Sigmoid colon (tissue), 7 donors: ENCODE measurements around the gene UBALD1. TPM values are rescaled to one million over a fixed set of nuclear protein-coding genes. Genes with fewer than 3 reads are reported as not detected.
A peak's percentile ranks its signal among the peaks of the same experiment; 100 is the strongest.

Experiments
- DNase-seq: peaks from one replicate; pipeline ENCODE4 v3.0.0-alpha.2; 2019
- H3K27ac ChIP-seq, 4 donors: fragments of 200-600 bp; sonication (generic); one replicate each; pipeline ENCODE4 v1.5.1; 2016 to 2019; ENCODE audit warnings: mild to moderate bottlenecking in 1 of 4
- H3K27me3 ChIP-seq, 3 donors: fragments of 200-600 bp; sonication (generic); one replicate each; pipeline ENCODE4 v1.5.1; 2019; ENCODE audit warnings: mild to moderate bottlenecking in 1 of 3
- H3K36me3 ChIP-seq, 4 donors: fragments of 200-600 bp; sonication (generic); one replicate each; pipeline ENCODE4 v1.5.1; 2016 to 2019
- H3K4me1 ChIP-seq, 4 donors: fragments of 200-600 bp; sonication (generic); one replicate each; pipeline ENCODE4 v1.5.1; 2017 to 2019
- H3K4me3 ChIP-seq, 4 donors: fragments of 200-600 bp; sonication (generic); one replicate each; pipeline ENCODE4 v1.5.1; 2017 to 2019; ENCODE audit warnings: mild to moderate bottlenecking in 2 of 4, moderate library complexity in 1 of 4
- H3K9me3 ChIP-seq, 4 donors: fragments of 200-600 bp in 3 of 4; sonication (generic) in 3 of 4; one replicate each; pipeline versions ENCODE4 v1.5.1 to v1.6.1; 2013 to 2019
- EP300 ChIP-seq, 4 donors: sonication (generic); formaldehyde crosslinking; IDR thresholded peaks; one replicate each; pipeline ENCODE4 v1.6.1; 2017; ENCODE audit warnings: antibody characterized with exemption in 4 of 4
- POLR2A ChIP-seq, 2 donors: fragments of 450-650 bp; IDR thresholded peaks; one replicate each; pipeline ENCODE4 v1.6.1; 2016; ENCODE audit warnings: antibody characterized with exemption in 2 of 2, mild to moderate bottlenecking in 2 of 2, moderate library complexity in 2 of 2
- POLR2AphosphoS5 ChIP-seq, 4 donors: sonication (generic); formaldehyde crosslinking; IDR thresholded peaks; one replicate each; pipeline ENCODE4 v1.6.1; 2017; ENCODE audit warnings: antibody characterized with exemption in 4 of 4
- WGBS, 2 donors: extraction: QIAGEN DNeasy Blood & Tissue Kit; methylation state at CpG; one replicate each; pipeline ENCODE4 v1.1.7; 2013; 5-methylcytosine and 5-hydroxymethylcytosine counted together
- intact Hi-C: fragments of 100-400 bp; cut with DNase I; formaldehyde crosslinking; loops from one replicate; pipeline ENCODE4 v1.15.1; 2023
- polyA plus RNA-seq, 3 donors: library from polyadenylated mRNA; stranded (reverse); fragments of 200-250 nt; gene quantifications; one replicate each; pipeline ENCODE4 v1.2.3, GENCODE V29; 2013
- total RNA-seq, 4 donors: library from RNA; depleted of rRNA; stranded (reverse); fragments of >200 nt; gene quantifications; one replicate each; pipeline ENCODE4 v1.1.0, GENCODE V29; 2016
- TF ChIP-seq, protein P1 (sequence below), 4 experiments: fragments of 450-650 bp in 3 of 4; fragments of 200-600 bp in 1 of 4; IDR thresholded peaks; one replicate each; pipeline ENCODE4 v1.5.1; 2016 to 2019; ENCODE audit warnings: antibody characterized with exemption in 4 of 4, mild to moderate bottlenecking in 3 of 4, moderate library complexity in 2 of 4
- donor health status: healthy with polysubstance abuse.
- donor health status: Bipolar disorder and iron deficiency.
- donor health status: healthy.

The UBALD1 gene
- total and polyA plus RNA-seq, 7 donors, result 7.6 to 22.9 (median 12.6) TPM

DNA sequence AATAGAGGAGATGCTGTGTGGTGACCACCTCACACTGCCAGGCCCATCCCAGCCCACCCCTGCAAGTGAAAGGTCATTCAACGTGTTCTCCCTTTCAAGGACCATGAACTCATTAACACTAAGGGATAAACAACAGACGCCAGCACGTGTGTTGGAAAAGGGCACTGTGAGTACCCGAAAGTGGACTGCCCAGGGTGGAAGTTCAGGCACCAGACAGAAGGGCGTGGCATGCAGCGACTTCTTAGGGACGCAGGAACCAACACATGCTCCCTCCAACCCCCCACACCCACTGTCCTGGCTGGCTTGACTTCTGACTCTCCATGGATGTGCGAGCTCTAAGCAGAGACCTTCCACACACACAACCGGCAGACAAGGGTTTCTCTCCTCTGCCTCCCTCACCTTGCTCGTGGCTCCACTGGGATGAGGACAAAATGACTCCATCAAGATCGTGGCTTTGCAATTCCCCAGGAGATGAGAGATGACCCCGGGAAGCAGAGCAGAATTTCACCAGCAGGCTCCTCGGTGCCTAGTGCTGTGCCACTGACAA, 11.0 kb downstream of the UBALD1 start:
- WGBS, 2 donors, result 29 to 69% methylated on average over 13 of the region's 13 CpGs
- H3K27me3 ChIP-seq, result peaks cover 0 to 18% (median 0%) of the 10 kb centered on the region in 3 donors
- H3K9me3 ChIP-seq, result no peaks in the 10 kb centered on the region
- no peak overlapping the region for H3K4me3 ChIP-seq
- no peak for DNase-seq
- peaks cover 0 to 34% (median 16%) of the 10 kb centered on the region in 4 donors for H3K4me1 ChIP-seq
- H3K36me3 ChIP-seq, result peaks cover 3 to 17% (median 6%) of the 10 kb centered on the region in 4 donors
- H3K27ac ChIP-seq, result no peak overlapping the region
- no peak for TF ChIP-seq POLR2A (IDR thresholded peaks at IDR 0.05)
- TF ChIP-seq POLR2AphosphoS5 (IDR thresholded peaks at IDR 0.05), result peak in 1 of 4 donors; percentile 9
- intact Hi-C loops, result no loop called here

DNA sequence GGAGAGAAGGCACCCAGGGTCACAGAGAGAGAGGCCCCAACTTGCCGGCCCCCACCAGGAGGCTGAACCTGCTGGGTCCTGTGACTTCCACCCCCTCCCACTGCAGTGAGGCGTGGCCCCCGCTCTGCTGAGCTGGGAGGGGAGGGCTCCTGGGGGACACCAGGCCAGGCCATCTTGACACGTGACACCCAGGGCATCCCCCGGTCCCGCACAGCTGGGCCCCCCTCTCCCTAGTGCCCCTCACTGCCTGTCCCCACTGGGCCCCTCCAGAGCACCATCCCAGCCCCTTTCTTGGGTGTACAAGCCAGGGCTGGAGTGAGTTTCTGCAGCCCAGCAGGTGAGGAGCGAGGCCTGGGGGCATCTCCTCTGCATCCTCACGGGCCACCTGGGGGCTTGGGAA, 12.4 kb downstream of the UBALD1 start:
- H3K4me1 ChIP-seq, result peaks cover 0 to 34% (median 16%) of the 10 kb centered on the region in 4 donors
- H3K27ac ChIP-seq, result no peak overlapping the region
- H3K9me3 ChIP-seq, result no peaks in the 10 kb centered on the region
- intact Hi-C loops, result no loop called here
- TF ChIP-seq, protein P1, sequence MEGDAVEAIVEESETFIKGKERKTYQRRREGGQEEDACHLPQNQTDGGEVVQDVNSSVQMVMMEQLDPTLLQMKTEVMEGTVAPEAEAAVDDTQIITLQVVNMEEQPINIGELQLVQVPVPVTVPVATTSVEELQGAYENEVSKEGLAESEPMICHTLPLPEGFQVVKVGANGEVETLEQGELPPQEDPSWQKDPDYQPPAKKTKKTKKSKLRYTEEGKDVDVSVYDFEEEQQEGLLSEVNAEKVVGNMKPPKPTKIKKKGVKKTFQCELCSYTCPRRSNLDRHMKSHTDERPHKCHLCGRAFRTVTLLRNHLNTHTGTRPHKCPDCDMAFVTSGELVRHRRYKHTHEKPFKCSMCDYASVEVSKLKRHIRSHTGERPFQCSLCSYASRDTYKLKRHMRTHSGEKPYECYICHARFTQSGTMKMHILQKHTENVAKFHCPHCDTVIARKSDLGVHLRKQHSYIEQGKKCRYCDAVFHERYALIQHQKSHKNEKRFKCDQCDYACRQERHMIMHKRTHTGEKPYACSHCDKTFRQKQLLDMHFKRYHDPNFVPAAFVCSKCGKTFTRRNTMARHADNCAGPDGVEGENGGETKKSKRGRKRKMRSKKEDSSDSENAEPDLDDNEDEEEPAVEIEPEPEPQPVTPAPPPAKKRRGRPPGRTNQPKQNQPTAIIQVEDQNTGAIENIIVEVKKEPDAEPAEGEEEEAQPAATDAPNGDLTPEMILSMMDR (IDR thresholded peaks at IDR 0.05), result no peak
- TF ChIP-seq EP300 (IDR thresholded peaks at IDR 0.05) (no peak), POLR2AphosphoS5 (IDR thresholded peaks at IDR 0.05) (no peak), POLR2A (IDR thresholded peaks at IDR 0.05) (no peak)
- peaks cover 0 to 3% (median 0%) of the 10 kb centered on the region in 4 donors for H3K36me3 ChIP-seq
- peaks cover 0 to 21% (median 0%) of the 10 kb centered on the region in 3 donors for H3K27me3 ChIP-seq
- WGBS, 2 donors, result 42 to 59% methylated on average over 8 of the region's 8 CpGs
- no peak for DNase-seq
- H3K4me3 ChIP-seq, result no peak overlapping the region

DNA sequence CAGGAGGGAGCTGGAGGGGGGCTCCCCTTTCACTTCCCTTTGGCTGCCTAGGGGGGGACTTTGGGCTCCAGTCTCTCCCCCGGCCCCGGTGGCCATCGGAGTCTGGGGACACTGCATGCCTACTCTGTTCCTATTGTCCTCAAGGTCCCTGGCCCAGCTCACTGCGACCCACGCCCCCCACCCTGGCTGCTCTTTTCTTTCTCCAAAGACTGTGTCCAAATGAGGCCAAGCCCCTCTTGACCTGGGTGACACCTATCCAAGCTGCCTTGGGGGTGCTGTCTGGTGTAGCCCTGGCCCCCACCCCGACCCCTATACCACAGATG, 12.9 kb downstream of the UBALD1 start:
- intact Hi-C loops, result no loop called here
- no peaks in the 10 kb centered on the region for H3K9me3 ChIP-seq
- H3K27ac ChIP-seq, result no peak overlapping the region
- TF ChIP-seq POLR2A (IDR thresholded peaks at IDR 0.05) (no peak), EP300 (IDR thresholded peaks at IDR 0.05) (no peak), POLR2AphosphoS5 (IDR thresholded peaks at IDR 0.05) (no peak)
- TF ChIP-seq, protein P1 (IDR thresholded peaks at IDR 0.05), result no peak
- no peaks in the 10 kb centered on the region for H3K36me3 ChIP-seq
- WGBS, 2 donors, result 71 to 80% methylated on average over 6 of the region's 6 CpGs
- no peak overlapping the region for H3K4me3 ChIP-seq
- peaks cover 0 to 21% (median 0%) of the 10 kb centered on the region in 3 donors for H3K27me3 ChIP-seq
- peaks cover 0 to 34% (median 16%) of the 10 kb centered on the region in 4 donors for H3K4me1 ChIP-seq
- no peak for DNase-seq

DNA sequence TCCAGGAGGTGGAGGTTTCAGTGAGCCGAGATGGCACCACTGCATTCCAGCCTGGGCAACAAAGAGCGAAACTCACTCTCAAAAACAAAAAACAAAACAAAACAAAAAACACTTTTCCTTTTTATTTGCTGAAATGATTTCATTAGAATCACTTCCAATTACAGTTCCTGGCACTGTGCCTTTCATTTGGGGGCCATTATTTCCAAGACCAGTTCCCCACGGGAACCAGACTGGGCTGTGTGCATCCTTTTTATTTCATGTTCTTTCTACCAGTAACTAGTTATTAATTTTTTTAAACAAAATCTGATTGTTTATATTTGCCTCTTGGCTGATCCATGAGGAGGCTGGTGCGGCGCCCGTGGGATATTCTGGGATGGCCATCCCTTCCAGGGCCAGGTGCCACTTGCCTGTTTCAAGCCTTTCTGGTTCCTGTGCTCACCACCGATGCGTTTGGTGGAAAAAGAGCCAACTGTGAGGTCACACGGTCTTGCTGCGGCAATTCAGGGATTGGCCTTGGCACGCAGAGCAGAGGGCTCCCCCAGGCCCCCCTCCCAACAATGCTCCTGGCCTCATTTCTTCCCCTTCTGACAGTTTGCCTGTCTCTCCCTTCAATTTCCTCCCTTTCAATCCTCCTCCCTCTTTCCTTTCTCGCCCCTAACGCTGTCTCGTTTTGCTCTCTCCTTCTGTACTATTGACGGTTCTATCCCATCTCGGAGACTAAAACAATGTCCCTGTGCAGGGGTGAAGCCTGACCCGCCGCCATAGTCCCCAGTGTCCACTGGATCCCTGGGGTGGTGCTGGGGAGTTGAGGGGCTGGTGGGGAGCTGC, 13.4 kb downstream of the UBALD1 start:
- Histone ChIP-seq H3K27me3 (peaks cover 0 to 21% (median 0%) of the 10 kb centered on the region in 3 donors), H3K36me3 (no peaks in the 10 kb centered on the region), H3K4me1 (peaks cover 0 to 34% (median 16%) of the 10 kb centered on the region in 4 donors), H3K27ac (no peak overlapping the region), H3K4me3 (no peak overlapping the region), H3K9me3 (no peaks in the 10 kb centered on the region)
- WGBS, 2 donors, result 23 to 42% methylated on average over 18 of the region's 18 CpGs
- DNase-seq, result peak; percentile 86
- intact Hi-C loops, result no loop called here
- TF ChIP-seq POLR2A (IDR thresholded peaks at IDR 0.05) (no peak), EP300 (IDR thresholded peaks at IDR 0.05) (no peak), POLR2AphosphoS5 (IDR thresholded peaks at IDR 0.05) (no peak)
- TF ChIP-seq, protein P1 (IDR thresholded peaks at IDR 0.05), result no peak

DNA sequence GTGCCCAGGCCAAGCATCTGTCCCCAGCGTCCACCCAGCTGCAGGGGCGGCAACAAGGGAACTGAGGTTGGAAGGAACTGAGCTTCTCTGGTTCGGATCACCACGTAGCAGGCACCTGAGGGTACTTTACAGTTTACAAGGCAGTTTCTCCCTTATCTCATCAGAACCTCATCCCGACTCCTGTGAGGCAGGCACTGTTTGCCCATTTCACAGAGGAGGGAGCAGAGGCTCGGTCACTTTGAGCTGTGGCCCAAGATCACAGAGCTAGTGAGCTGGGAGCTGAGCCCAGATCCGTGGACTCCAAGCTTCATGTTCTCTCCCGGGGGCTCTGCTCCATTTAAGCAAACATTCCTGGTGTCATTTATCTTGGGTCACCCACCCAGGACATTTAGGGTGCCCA, 15.1 kb downstream of the UBALD1 start:
- TF ChIP-seq, protein P1 (IDR thresholded peaks at IDR 0.05), result no peak
- TF ChIP-seq EP300 (IDR thresholded peaks at IDR 0.05), result no peak
- TF ChIP-seq POLR2AphosphoS5 (IDR thresholded peaks at IDR 0.05), result no peak
- no peak for TF ChIP-seq POLR2A (IDR thresholded peaks at IDR 0.05)
- intact Hi-C loops, result no loop called here
- Histone ChIP-seq H3K27ac (no peak overlapping the region), H3K4me3 (no peak overlapping the region), H3K4me1 (peaks cover 0 to 34% (median 16%) of the 10 kb centered on the region in 4 donors), H3K9me3 (no peaks in the 10 kb centered on the region), H3K27me3 (peaks cover 0 to 27% (median 0%) of the 10 kb centered on the region in 3 donors), H3K36me3 (no peaks in the 10 kb centered on the region)
- DNase-seq, result no peak
- WGBS, 2 donors, result 77 to 87% methylated on average over 8 of the region's 8 CpGs
